Measurements from ENCODE around the gene SLC50A1. TPM values are rescaled to one million over a fixed set of nuclear protein-coding genes. Genes with fewer than 3 reads are reported as not detected.

Gene SLC50A1
- total RNA-seq, 1 experiment from 2014 or later: 38.4 TPM

DNA sequence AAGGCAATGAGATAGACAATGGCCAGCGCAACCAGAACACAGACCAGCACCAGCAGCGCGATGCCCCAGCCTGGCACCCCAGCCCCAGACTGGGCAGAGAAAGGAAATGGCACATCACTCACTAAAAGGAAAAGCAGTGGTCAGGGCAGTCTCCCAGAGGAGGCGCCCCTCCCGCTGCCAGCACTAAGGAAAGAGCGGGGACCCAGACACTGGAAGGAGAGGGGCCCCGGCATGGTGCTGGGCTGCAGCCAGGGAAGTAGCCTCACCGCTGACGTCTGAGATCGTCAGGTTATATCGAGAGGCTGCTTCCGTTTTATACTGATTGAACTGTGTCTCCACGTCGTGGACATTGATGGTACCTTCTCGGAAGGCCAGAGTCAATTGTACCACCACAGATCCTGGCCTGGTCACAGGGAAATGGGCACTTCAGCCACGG is 51.8 kb downstream of the SLC50A1 start:
- Mint-ChIP-seq H3K9me3 (ENCODE audit: unreplicated experiment) (no peaks in the 10 kb centered on the region), H3K4me1 (ENCODE audit: low read depth, unreplicated experiment) (peaks cover 18% of the 10 kb centered on the region), H3K36me3 (ENCODE audit: insufficient read depth, unreplicated experiment) (peaks cover 7% of the 10 kb centered on the region), H3K27ac (ENCODE audit: unreplicated experiment) (no peak overlapping the region), H3K27me3 (ENCODE audit: insufficient read depth, unreplicated experiment) (no peaks in the 10 kb centered on the region), H3K4me3 (ENCODE audit: unreplicated experiment) (no peak overlapping the region)
- H3K4me1 ChIP-seq: peaks cover 21% of the 10 kb centered on the region
- no peaks in the 10 kb centered on the region for H3K9me3 ChIP-seq
- BruUV-seq (replicated peaks): no TSS peak
- no peak overlapping the region for H3K4me3 ChIP-seq (ENCODE audit: low read depth, low read length)
- CTCF ChIA-PET: no interaction called here
- DNase-seq: no peak
- TF ChIP-seq, protein P1, sequence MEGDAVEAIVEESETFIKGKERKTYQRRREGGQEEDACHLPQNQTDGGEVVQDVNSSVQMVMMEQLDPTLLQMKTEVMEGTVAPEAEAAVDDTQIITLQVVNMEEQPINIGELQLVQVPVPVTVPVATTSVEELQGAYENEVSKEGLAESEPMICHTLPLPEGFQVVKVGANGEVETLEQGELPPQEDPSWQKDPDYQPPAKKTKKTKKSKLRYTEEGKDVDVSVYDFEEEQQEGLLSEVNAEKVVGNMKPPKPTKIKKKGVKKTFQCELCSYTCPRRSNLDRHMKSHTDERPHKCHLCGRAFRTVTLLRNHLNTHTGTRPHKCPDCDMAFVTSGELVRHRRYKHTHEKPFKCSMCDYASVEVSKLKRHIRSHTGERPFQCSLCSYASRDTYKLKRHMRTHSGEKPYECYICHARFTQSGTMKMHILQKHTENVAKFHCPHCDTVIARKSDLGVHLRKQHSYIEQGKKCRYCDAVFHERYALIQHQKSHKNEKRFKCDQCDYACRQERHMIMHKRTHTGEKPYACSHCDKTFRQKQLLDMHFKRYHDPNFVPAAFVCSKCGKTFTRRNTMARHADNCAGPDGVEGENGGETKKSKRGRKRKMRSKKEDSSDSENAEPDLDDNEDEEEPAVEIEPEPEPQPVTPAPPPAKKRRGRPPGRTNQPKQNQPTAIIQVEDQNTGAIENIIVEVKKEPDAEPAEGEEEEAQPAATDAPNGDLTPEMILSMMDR (IDR thresholded peaks at IDR 0.05; ENCODE audit: insufficient read depth in 1 of 2, low read depth in 1 of 2, low read length in 1 of 2, severe bottlenecking in 1 of 2, unreplicated experiment in 1 of 2): no peak
- H3K36me3 ChIP-seq (ENCODE audit: control insufficient read depth, insufficient read depth, low read length): no peaks in the 10 kb centered on the region
- intact Hi-C loops (cut with micrococcal nuclease; ENCODE audit: unreplicated experiment): no loop called here
- H3K27me3 ChIP-seq (replicated peaks; ENCODE audit: control insufficient read depth, insufficient read depth, low read length): no peaks in the 10 kb centered on the region
- POLR2A ChIA-PET: no interaction called here

DNA sequence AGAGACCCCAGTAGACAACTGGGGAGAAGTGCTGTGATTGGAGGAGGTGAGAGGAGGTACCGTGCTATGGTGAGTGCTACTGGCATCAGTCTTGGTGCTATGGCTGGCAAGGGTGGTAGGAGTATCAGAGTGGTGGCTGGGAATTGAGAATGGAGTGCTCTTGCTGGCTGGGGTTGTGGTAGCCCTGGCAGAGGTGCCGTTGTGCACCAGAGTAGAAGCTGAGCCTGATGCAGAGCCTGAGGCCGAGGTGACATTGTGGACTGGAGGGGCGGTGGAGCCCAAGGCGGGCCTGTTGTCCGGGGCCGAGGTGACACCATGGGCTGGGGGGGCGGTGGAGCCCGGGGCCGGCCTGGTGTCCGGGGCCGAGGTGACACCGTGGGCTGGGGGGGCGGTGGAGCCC is 52.6 kb downstream of the SLC50A1 start:
- Mint-ChIP-seq H3K4me3 (ENCODE audit: unreplicated experiment) (peak overlapping the region; percentile 7), H3K9me3 (ENCODE audit: unreplicated experiment) (no peaks in the 10 kb centered on the region), H3K4me1 (ENCODE audit: low read depth, unreplicated experiment) (peaks cover 18% of the 10 kb centered on the region), H3K27me3 (ENCODE audit: insufficient read depth, unreplicated experiment) (no peaks in the 10 kb centered on the region), H3K27ac (ENCODE audit: unreplicated experiment) (peak overlapping the region; percentile 66), H3K36me3 (ENCODE audit: insufficient read depth, unreplicated experiment) (peaks cover 7% of the 10 kb centered on the region)
- no peaks in the 10 kb centered on the region for H3K36me3 ChIP-seq (ENCODE audit: control insufficient read depth, insufficient read depth, low read length)
- CTCF ChIA-PET: no interaction called here
- H3K27me3 ChIP-seq (replicated peaks; ENCODE audit: control insufficient read depth, insufficient read depth, low read length): no peaks in the 10 kb centered on the region
- no peak overlapping the region for H3K4me3 ChIP-seq (ENCODE audit: low read depth, low read length)
- POLR2A ChIA-PET: no interaction called here
- TF ChIP-seq, protein P1 (IDR thresholded peaks at IDR 0.05; ENCODE audit: insufficient read depth in 1 of 2, low read depth in 1 of 2, low read length in 1 of 2, severe bottlenecking in 1 of 2, unreplicated experiment in 1 of 2): no peak
- peaks cover 21% of the 10 kb centered on the region for H3K4me1 ChIP-seq
- no peaks in the 10 kb centered on the region for H3K9me3 ChIP-seq
- intact Hi-C loops (cut with micrococcal nuclease; ENCODE audit: unreplicated experiment): no loop called here
- no peak for DNase-seq
- BruUV-seq (replicated peaks): no TSS peak

Other genes starting within 250 kb of the SLC50A1 start
- gene PMVK, start 199.1 kb upstream of the SLC50A1 start, total RNA-seq (2022): 25.1 and 25.2 TPM in 2 replicates
- 24.0 and 24.6 TPM in 2 replicates for gene PBXIP1, start 179.8 kb upstream of the SLC50A1 start, total RNA-seq (2022)
- gene PYGO2, start 174.1 kb upstream of the SLC50A1 start, total RNA-seq (2022): 34.1 and 34.9 TPM in 2 replicates
- 58.0 and 59.6 TPM in 2 replicates for gene SHC1, start 165.1 kb upstream of the SLC50A1 start, total RNA-seq (2022)
- gene CKS1B, start 161.2 kb upstream of the SLC50A1 start, total RNA-seq (2022): 243 and 259 TPM in 2 replicates
- gene FLAD1, start 152.5 kb upstream of the SLC50A1 start, total RNA-seq (2022): 51.3 and 61.5 TPM in 2 replicates
- 0.50 and 0.53 TPM in 2 replicates for gene LENEP, start 142.3 kb upstream of the SLC50A1 start, total RNA-seq (2022)
- 42.9 and 46.8 TPM in 2 replicates for gene ZBTB7B, start 133.1 kb upstream of the SLC50A1 start, total RNA-seq (2022)
- gene DCST2, start 102.1 kb upstream of the SLC50A1 start, total RNA-seq (2022): 0.26 and 0.61 TPM in 2 replicates
- gene DCST1, start 102.0 kb upstream of the SLC50A1 start, total RNA-seq (2022): 0.32 TPM in 1 of 2 replicates, not detected in the other
- 44.0 and 48.2 TPM in 2 replicates for gene ADAM15, start 84.5 kb upstream of the SLC50A1 start, total RNA-seq (2022)
- gene EFNA4, start 72.1 kb upstream of the SLC50A1 start, total RNA-seq (2022): 13.8 and 16.0 TPM in 2 replicates
- gene EFNA3, start 57.0 kb upstream of the SLC50A1 start, total RNA-seq (2022): 3.4 and 3.5 TPM in 2 replicates
- gene EFNA1, start 8.0 kb upstream of the SLC50A1 start, total RNA-seq (2022): 42.5 and 47.9 TPM in 2 replicates
- 27.8 and 30.7 TPM in 2 replicates for gene DPM3, start 4.7 kb downstream of the SLC50A1 start, total RNA-seq (2022)
- 215 and 219 TPM in 2 replicates for gene KRTCAP2, start 37.5 kb downstream of the SLC50A1 start, total RNA-seq (2022)
- 0.11 TPM in 1 of 2 replicates, not detected in the other for gene TRIM46, start 38.0 kb downstream of the SLC50A1 start, total RNA-seq (2022)
- 6.2 and 7.4 TPM in 2 replicates for gene THBS3, start 72.0 kb downstream of the SLC50A1 start, total RNA-seq (2022)
- gene MTX1, start 72.8 kb downstream of the SLC50A1 start, total RNA-seq (2022): 64.9 and 65.3 TPM in 2 replicates
- gene ENTREP3, start 119.6 kb downstream of the SLC50A1 start, total RNA-seq (2022): 33.1 and 36.6 TPM in 2 replicates
- 53.4 and 55.9 TPM in 2 replicates for gene SCAMP3, start 126.5 kb downstream of the SLC50A1 start, total RNA-seq (2022)
- gene CLK2, start 137.7 kb downstream of the SLC50A1 start, total RNA-seq (2022): 56.8 and 57.5 TPM in 2 replicates
- 8.0 and 8.8 TPM in 2 replicates for gene HCN3, start 141.6 kb downstream of the SLC50A1 start, total RNA-seq (2022)
- gene PKLR, start 165.6 kb downstream of the SLC50A1 start, total RNA-seq (2022): not detected in 2 replicates
- 228 and 235 TPM in 2 replicates for gene FDPS, start 173.0 kb downstream of the SLC50A1 start, total RNA-seq (2022)
- gene RUSC1, start 185.0 kb downstream of the SLC50A1 start, total RNA-seq (2022): 44.1 and 44.4 TPM in 2 replicates

All from Caco-2 (cell line).